NCI-H2171 treated with DMSO at 0.1 percent for 48 hours (cell line): ENCODE data around the gene THBS3.
A peak's percentile ranks its signal among the peaks of the same experiment; 100 is the strongest.
"Not testable (repeated sequence)": the region's sequence is repeated elsewhere in the genome, so short reads cannot be mapped to it uniquely, and the experiment has no call there.

Experiments used
- DNase-seq: peaks from one replicate; lab custom pipeline; 2025; lab: John Stamatoyannopoulos, UW

Gene THBS3

GRCh38 chr1:155189926-155190325 is 17.8 kb downstream of the THBS3 start:
- not testable (repeated sequence) for DNase-seq

GRCh38 chr1:155188268-155188667 is 19.4 kb downstream of the THBS3 start:
- no peak for DNase-seq

GRCh38 chr1:155187456-155187891 is 20.2 kb downstream of the THBS3 start:
- DNase-seq = no peak

GRCh38 chr1:155186794-155187455 is 20.8 kb downstream of the THBS3 start:
- no peak for DNase-seq

- DNase-seq = no peak
These were observed 21.5 kb downstream of the THBS3 start for GRCh38 chr1:155186067-155186793.

- no peak for DNase-seq
These were observed 22.0 kb downstream of the THBS3 start for GRCh38 chr1:155185783-155186066.

GRCh38 chr1:155184835-155185782 is 22.6 kb downstream of the THBS3 start:
- DNase-seq = peak; percentile 21

GRCh38 chr1:155184351-155184811 is 23.3 kb downstream of the THBS3 start:
- no peak for DNase-seq

GRCh38 chr1:155183775-155184221 is 23.9 kb downstream of the THBS3 start:
- no peak for DNase-seq

GRCh38 chr1:155182052-155182550 is 25.6 kb downstream of the THBS3 start:
- DNase-seq = no peak

- DNase-seq = no peak
These were observed 26.2 kb downstream of the THBS3 start for GRCh38 chr1:155181371-155182051.

- DNase-seq = no peak
These were observed 28.3 kb downstream of the THBS3 start for GRCh38 chr1:155179112-155180031.

GRCh38 chr1:155178441-155179111 is 29.1 kb downstream of the THBS3 start:
- no peak for DNase-seq

- no peak for DNase-seq
These were observed 29.8 kb downstream of the THBS3 start for GRCh38 chr1:155177918-155178281.

GRCh38 chr1:155177192-155177917 is 30.3 kb downstream of the THBS3 start:
- no peak for DNase-seq

- DNase-seq = peak; percentile 62
These were observed 31.1 kb downstream of the THBS3 start for GRCh38 chr1:155176544-155177071.

- no peak for DNase-seq
These were observed 31.7 kb downstream of the THBS3 start for GRCh38 chr1:155175927-155176371.

- DNase-seq = no peak
These were observed 32.3 kb downstream of the THBS3 start for GRCh38 chr1:155175281-155175926.
